NOMO-1 (cell line): Measurements from ENCODE around the gene LCE3A.
"Not testable (repeated sequence)": the region's sequence is repeated elsewhere in the genome, so short reads cannot be mapped to it uniquely, and the experiment has no call there.

Source experiments
- DNase-seq, 2 experiments: peaks; one replicate each; lab custom pipeline; 2025; ENCODE audit not compliant: unreplicated experiment in 2 of 2; lab: John Stamatoyannopoulos, UW

Gene LCE3A

GRCh38 chr1:152579526-152579925, 43.4 kb downstream of the LCE3A start:
- not testable (repeated sequence) for DNase-seq

GRCh38 chr1:152577168-152577567, 45.7 kb downstream of the LCE3A start:
- no peak for DNase-seq
